ENCODE data around the gene AKT3. TPM values are rescaled to one million over a fixed set of nuclear protein-coding genes. Genes with fewer than 3 reads are reported as not detected.
"Not testable (repeated sequence)": the region's sequence is repeated elsewhere in the genome, so short reads cannot be mapped to it uniquely, and the experiment has no call there.

Gene AKT3
- 17.5 TPM for polyA plus RNA-seq (ENCODE audit: insufficient read length)

DNA sequence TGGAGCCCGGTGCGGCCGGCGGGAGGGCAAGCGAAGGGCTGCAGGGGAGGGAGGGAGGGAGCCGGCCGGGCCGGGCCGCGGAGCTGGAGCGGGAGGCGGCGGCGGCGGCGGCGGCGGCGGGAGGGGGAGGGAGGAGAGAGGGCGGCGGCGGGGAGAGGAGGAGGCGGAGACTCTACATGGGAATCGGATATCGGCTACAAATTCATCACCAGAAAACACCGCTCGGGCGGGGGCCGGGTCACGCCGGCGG, at the start of gene AKT3:
TSS of gene AKT3 (minus strand) at position 42 of the 250 bp plus-strand sequence. CDS start 7,073 bp downstream, outside the sequence.
- DNase-seq (ENCODE audit: low read depth) = no peak

- DNase-seq (ENCODE audit: low read depth) = no peak
These were observed 48.2 kb upstream of the AKT3 start for GRCh38 chr1:243898278-243898677.

- no peak for DNase-seq (ENCODE audit: low read depth)
These were observed 46.3 kb upstream of the AKT3 start for GRCh38 chr1:243896313-243896712.

DNA sequence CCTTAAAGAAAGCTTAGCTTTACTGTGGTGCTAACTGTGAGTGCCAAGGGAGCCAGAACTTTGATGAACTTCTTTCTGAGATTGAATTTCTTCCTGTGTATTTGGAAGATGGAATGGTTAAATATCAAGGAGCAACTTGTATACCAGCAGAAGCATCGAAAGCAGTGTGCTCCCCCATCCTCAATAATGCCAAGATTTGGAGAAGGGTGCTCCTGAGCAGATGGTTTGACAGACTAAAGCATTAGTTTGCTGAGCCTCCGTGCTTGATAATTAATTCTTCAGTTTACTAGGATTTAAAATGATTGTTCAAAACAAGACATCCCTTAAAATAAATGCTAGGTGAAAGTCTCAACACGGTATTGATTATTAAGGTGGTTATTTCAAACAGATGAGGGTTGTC, 42.4 kb upstream of the AKT3 start:
- no peak for DNase-seq (ENCODE audit: low read depth)

DNA sequence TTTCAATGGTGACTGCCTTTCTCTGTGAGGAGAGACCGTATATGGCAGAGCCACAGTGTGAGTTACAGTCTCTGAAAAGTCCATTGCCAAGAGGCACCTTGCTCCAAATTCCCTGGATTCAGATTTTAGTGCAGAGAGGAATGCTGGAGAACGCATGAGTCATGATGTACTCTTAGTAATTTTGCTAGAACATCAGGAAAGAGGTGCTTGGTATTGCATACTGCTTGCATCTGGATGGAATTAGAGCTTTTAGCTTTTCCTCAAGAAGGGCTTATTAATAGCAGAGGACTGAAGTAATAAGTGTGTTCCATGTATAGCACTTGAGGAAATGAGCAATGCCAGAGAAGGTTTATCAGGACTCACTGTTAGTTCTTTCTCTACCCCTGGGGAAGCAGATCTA, 40.5 kb upstream of the AKT3 start:
- no peak for DNase-seq (ENCODE audit: low read depth)

DNA sequence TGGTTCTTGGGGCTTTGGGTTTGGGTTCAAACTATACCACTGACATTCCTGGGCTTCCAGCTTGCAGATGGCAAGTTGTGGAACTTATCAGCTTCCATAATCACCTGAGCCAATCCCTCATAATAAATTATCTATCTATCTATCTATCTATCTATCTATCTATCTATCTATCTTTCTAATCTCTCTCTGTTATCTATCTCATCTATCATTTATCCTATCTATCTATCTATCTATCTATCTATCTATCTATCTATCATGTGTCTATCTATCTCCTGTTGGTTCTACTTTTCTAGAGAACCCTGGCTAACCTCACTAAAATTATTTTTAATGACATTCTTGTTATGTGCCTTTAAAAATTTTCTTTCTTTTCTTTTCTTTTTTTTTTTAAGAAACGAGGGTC, 35.8 kb upstream of the AKT3 start:
- DNase-seq (ENCODE audit: low read depth) = no peak

DNA sequence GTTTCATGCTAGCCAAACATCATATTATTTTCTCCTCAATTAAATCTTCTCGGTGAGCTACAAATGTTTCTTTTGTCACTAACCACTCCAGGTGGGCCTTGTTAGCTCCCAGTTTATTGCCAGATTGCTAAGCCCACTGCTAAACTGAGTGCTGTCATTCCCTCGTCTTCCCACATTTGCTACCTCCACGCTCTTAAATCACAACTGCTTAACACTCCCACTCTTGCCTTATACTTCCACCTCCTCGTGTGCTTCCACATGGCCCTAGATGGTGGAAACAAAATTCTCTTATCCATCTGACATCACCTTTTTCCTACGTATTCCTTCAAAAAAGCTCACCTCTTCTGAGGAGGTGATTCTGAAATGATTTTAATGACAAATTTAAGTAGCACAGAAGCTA, 34.6 kb upstream of the AKT3 start:
- DNase-seq (ENCODE audit: low read depth) = no peak

DNA sequence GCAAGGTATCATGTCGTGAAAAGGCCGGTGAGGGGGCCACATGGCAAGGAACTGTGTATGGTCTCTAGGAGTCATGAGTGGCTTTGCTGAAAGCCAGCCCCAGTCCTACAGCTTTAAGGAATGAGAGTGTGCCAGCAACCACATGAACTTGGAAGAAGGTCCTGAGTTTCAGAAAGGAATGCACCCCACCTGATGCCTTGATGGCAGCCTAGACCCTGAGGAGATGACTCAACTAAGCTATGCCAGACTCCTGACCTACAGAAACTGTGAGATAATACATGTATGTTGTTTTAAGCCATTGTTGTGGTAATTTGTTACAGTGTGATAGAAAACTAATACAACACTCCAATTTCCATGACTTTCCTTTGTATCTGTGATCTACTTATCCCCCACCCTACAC, 33.5 kb upstream of the AKT3 start:
- DNase-seq (ENCODE audit: low read depth) = no peak

DNA sequence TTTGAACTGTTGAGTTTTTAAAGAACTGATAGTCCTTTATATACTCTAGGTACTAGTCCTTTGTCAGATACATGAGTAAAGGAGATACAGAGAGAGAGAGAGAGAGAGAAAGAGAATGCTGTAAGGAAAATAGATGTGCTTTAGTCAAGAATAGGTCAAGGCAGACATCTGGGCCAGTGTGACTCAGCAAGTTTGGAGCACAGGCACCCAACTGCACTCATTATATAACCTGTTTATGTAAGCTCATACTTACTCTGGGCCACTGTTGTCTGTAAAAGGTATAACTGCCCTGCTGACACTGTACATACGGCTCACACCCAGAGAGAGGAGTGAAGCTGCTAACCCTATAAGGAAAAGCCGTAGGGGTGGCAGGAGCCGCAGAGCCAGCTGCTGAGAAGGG, 32.2 kb upstream of the AKT3 start:
- no peak for DNase-seq (ENCODE audit: low read depth)

GRCh38 chr1:243877058-243877457, 27.0 kb upstream of the AKT3 start:
- DNase-seq (ENCODE audit: low read depth) = not testable (repeated sequence)

DNA sequence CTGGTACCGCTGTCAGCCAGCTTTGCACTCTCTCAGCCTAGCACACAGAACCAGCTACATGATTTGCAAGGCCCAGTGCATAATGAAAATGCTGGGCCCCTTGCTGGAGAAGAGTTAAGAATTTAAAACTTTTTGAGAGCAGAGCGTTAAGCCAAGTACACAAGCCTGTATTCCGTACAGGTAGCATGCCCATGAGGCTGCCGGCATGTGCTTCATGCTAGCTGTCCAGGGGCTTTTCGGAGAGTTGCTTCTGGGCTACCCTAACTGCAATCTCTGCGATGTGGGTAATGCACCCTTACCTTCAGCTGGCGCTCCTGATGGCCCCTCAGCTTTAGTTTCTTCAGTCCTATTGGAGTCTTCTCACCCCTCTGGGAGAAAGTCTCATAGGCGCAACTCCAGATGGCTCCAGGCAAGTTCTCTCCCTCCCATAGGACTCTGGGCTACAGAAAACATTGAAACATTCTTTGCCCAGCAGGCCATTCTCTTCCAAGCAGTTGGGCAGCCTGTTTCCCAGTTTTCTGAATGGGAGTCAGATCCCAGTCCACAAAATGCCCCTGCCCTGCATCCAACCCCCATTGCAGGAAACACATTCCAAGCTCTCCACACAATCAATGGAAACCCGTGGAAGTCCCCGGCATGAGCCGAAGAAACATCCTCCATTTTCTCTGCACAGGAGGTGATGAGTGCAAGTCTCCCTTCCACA, 5.7 kb upstream of the AKT3 start:
- DNase-seq (ENCODE audit: low read depth) = no peak

- no peak for DNase-seq (ENCODE audit: low read depth)
These were observed 1.7 kb upstream of the AKT3 start for GRCh38 chr1:243851765-243852164.

- no peak for DNase-seq (ENCODE audit: low read depth)
These were observed 1.3 kb upstream of the AKT3 start for GRCh38 chr1:243851257-243851756.

DNA sequence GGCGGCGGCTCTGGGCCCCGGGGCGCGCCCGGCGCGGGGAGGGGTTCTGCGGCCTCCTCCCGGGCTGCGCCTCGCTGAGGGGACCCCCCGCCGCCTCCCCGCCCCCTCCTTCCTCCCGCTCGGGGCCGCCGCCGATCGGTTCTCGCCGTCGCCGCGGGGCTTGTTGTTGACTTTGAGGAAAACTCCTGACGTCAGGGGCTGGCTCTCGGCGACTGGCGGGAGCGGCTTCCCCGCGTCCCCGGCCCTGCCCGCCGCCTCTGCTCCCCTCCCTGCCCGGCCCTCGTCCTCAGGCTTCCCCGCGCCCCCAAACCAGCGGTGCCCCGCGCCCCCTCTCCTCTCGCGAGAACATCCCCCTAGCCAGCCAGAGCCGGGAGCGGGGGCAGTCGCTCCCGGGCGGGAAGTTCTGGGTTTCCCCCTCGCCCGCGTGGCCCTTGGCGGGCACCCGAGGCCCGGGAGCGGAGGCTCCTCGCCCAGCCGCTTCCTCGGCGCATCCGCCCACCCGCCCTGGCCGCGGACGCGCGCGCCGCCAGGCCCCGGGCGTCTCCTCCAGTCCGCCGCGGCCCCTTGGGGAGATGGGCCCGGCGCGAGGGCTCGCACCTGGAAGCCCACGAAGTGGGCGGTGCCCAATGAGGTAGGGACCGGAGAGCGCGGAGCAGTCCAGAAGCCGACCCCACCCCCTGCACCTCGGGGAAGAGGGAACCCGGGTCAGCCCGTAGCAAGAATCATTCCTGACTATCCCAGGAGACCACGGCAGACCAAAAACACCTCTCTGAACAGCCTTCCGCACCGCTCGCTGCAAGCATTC, 611 bp upstream of the AKT3 start:
- no peak for DNase-seq (ENCODE audit: low read depth)

DNA sequence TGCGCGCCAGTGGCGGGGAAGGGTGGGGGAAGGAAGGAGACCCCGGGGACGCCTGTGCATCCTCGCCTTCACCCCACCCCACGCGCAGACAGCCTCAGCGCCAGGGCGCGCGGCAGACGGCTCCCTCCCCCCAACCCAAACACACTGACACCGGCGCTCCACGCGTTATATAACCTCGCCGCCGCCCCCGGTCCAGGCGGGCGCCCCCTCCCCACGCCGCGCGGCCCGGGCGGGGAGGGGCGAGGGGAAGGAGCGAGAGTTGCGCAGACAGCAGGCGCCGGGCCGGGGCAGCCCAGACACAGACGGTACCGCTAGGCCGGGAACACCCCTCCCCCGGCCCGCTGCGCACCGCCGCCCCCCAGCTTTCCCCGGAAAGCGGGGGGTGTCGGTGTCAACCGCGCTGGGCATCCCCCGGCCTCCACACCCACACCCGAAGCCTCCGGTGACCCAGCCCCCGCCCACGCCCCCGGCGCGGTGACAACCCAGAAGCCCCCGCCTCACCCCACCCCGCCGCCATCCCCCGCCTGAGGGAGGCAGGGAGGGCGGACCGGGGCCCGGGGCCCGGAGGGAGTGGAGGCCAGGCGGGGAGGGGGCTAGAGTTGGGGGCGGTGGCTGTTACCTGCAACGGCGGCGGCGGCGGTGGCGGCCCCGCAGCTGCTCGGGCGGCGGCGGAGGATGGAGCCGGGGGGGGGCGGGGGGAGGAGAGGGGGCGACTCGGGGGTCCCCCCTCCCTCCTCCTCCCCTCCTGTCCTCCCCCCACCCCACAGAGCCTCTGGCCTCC, 432 bp downstream of the AKT3 start:
- DNase-seq (ENCODE audit: low read depth) = no peak

- DNase-seq (ENCODE audit: low read depth) = no peak
These were observed 1.1 kb downstream of the AKT3 start for GRCh38 chr1:243848858-243849420.

- no peak for DNase-seq (ENCODE audit: low read depth)
These were observed 1.7 kb downstream of the AKT3 start for GRCh38 chr1:243848165-243848857.

- no peak for DNase-seq (ENCODE audit: low read depth)
These were observed 3.3 kb downstream of the AKT3 start for GRCh38 chr1:243846761-243847160.

DNA sequence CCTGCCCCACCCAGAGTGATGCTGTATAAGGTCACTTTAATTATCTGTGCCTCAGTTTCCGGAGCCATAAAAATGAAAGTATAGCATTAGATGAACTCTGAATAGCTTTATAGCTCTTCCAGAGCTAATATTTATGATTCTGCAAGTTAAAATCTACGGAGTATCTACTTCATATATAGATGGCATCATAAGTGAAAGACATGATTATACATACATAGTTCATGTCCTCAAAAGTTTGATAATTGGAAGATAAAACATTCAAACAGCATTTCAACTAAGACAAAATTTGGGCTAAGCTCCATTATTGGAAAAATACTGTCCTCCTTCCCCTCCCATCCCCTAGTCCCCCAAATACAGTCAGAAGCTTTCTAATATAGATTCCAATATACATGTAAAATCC, 4.2 kb downstream of the AKT3 start:
- DNase-seq (ENCODE audit: low read depth) = no peak

DNA sequence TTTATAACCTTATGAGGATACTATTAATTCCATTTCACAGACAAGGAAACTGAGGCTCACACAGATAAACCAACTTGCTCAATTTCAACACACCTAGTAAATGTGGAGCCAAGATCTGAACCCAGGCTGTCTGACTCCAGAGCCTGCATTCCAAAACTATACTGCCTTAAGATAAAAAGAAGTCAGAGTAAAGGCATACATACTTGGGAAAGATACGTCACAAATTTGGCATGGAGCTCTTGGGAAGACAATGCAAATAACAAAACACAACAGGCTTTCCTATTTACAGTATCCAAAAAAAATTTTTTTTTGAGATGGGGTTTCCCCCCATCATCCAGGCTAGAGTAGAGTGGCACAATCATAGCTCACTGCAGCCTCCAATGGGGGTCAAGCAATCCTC, 5.9 kb downstream of the AKT3 start:
- no peak for DNase-seq (ENCODE audit: low read depth)

- DNase-seq (ENCODE audit: low read depth) = no peak
These were observed 7.0 kb downstream of the AKT3 start for GRCh38 chr1:243842978-243843511.
